GM20431 (cell line): Measurements from ENCODE around the gene DENND10.

Experiments used
- in situ Hi-C: fragments of 300-500 bp; cut with MseI, MboI; formaldehyde crosslinking; loops from one replicate; pipeline ENCODE4 v1.15.0; 2020; ENCODE audit warnings: low sequenced_read_pairs; ENCODE audit not compliant: unreplicated experiment

DENND10 gene, protein sequence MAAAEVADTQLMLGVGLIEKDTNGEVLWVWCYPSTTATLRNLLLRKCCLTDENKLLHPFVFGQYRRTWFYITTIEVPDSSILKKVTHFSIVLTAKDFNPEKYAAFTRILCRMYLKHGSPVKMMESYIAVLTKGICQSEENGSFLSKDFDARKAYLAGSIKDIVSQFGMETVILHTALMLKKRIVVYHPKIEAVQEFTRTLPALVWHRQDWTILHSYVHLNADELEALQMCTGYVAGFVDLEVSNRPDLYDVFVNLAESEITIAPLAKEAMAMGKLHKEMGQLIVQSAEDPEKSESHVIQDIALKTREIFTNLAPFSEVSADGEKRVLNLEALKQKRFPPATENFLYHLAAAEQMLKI

DNA sequence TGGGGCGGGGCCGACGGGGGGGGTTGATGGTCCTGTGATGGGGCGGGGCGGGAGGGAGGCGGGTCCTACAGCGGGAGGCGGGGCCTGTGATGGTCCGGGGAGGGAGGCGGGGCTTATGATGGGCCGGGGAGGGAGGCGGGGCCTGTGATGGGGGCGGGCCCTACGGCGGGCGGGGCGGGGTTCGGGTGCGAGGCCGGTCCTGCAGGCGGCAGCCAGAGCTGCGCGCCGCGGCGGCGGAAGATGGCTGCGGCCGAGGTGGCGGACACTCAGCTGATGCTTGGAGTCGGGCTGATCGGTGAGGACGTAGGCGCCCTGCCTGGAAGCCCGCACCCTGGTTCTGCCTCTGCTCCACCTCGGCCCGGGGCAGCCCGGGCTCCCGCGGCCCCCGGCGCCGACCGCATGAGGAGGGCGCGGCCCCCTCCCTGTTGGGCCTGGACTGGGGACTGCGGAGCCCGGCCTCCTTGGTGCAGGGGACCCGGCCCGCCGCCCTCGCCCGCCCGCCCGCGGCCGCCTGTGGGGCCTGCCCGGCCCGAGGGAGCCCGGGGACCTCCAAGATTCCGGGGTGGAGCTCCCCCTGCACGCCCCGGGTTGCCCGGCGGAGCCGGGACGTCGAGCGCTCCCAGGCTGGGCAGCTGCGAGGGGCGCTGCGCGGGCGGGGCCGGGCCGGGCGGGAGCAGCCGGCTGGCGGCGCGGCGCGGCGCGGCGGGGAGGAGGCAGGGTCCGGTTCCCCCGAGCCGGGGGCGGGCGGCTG, at the start of gene DENND10:
Gene DENND10, plus strand, starts transcription at position 211 of the 751 bp plus-strand sequence. Its CDS starts 30 bp downstream, at position 241.
- in situ Hi-C loops = no loop called here

DNA sequence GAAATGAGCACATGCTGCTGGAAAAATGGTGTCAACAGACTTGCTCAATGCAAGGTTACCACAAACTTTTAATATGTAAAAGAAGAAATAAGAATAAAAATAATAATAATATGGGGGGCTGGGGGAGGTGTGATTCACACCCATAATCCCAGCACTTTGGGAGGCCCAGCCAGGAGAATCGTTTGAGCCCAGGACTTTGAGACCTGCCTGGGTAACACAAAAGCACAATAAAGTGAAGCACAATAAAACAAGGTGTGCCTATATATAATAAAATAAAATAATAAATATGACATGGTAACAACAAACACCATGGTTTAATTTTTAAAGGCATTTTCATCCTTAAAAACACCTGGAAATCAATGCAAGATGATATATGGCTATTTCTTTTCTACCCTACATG, 48.4 kb upstream of the DENND10 start:
- in situ Hi-C loops = no loop called here

DNA sequence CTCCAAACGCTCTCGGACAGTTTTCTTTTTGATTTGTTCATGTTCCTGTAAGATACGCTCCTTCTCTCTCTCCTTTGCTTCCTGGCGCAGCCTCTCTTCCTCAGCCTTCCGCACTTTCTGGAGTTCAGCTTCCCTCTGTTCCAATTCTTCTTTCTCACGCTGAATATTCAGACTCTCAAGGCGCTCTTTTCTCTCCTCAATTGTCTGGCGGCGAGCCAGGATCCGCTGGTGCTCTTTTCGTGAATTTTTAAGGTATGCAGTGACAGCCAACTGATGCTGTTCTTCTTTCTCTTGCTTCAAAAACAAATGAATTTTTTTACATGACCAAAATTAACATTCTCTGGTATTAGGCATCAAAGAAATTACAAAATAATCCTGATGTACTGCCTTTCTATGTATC, 45.9 kb upstream of the DENND10 start:
- in situ Hi-C loops = no loop called here

DNA sequence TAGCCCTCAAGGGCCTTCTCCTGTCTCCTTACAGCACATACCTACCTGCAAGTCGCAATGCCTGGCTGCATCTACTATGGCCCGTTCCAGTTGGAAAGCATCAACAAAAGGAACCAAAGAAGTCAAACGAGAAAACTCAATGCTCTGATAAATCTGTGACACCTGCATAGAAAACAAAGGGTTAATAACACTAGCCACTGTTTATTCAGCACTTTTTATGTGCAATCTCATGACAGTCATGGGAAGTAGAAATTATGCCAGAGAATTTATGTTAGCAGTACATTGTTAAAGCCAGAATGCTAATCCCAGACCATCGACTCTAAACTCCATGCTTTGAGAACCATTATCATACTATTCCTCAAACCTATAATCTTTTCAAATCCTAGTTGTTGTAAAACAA, 44.4 kb upstream of the DENND10 start:
- in situ Hi-C loops = no loop called here

GRCh38 chr10:119060107-119060506, 43.8 kb upstream of the DENND10 start:
- in situ Hi-C loops = no loop called here

- in situ Hi-C loops = no loop called here
These were observed 42.6 kb upstream of the DENND10 start for GRCh38 chr10:119061352-119061751.

GRCh38 chr10:119061926-119062325, 42.0 kb upstream of the DENND10 start:
- in situ Hi-C loops = no loop called here

- in situ Hi-C loops = no loop called here
These were observed 33.3 kb upstream of the DENND10 start for GRCh38 chr10:119070395-119071165.

DNA sequence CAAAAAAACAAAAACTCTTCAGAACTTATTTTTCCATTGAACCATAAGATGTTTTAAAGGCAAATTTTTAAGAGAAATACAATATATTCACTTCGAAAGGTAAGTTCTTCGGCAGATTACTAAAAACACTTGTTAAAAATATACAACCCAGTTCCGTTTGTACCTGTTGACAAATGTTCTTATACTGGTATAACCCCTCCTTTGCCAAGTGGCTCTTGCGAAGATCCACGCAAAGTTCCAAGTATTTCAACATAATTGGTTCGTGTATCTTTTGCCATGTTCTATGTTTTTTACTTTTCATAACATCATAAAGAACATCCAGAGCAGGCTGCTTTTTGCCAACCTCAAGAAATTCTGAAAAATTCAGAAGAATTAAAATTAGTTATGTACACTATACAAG, 30.3 kb upstream of the DENND10 start:
- in situ Hi-C loops = no loop called here

GRCh38 chr10:119078422-119079179, 25.3 kb upstream of the DENND10 start:
- in situ Hi-C loops = no loop called here

GRCh38 chr10:119079599-119080520, 24.1 kb upstream of the DENND10 start:
- in situ Hi-C loops = no loop called here

DNA sequence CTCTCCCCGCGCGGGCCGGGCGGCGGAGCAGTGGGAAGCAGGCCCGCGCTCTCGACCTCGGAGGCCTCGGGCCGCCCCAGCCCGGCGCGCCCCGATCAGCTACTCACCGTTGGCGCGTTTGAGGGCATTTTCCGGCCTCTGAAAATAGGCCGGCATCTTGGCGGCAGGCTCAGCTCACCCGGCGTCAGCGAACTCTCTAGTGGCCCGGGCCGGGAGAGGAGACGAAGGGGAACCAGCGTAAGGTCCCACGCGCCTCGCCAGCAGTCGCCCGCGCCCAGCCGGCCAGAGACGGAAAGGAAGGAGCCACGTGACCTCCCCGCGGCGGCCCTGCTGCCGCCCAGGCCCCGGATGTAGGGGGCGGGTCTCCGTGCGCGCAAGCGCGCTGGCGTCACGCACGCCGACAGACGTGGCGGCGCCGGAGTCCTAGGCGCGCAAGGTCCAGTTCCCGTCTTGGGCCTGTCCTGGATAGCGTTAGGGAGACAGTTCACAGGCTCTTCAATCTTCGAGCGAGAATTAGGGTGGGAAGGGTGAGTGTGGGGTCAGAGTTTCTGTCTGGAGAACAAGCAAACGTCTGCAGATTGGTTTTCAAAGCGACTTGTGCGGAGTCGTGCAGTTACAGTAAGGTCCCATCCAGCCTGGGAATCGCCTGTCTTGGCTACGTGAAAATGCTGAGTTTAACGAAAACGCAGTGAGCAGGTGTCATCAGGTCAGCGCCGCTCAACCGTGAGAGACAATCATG, 23.2 kb upstream of the DENND10 start, which contains the start of gene EIF3A:
Gene EIF3A, minus strand, starts transcription at position 297 of the 739 bp plus-strand sequence. Its CDS starts 141 bp downstream, at position 156.
- in situ Hi-C loops = no loop called here

GRCh38 chr10:119084896-119085295, 19.0 kb upstream of the DENND10 start:
- in situ Hi-C loops = no loop called here

DNA sequence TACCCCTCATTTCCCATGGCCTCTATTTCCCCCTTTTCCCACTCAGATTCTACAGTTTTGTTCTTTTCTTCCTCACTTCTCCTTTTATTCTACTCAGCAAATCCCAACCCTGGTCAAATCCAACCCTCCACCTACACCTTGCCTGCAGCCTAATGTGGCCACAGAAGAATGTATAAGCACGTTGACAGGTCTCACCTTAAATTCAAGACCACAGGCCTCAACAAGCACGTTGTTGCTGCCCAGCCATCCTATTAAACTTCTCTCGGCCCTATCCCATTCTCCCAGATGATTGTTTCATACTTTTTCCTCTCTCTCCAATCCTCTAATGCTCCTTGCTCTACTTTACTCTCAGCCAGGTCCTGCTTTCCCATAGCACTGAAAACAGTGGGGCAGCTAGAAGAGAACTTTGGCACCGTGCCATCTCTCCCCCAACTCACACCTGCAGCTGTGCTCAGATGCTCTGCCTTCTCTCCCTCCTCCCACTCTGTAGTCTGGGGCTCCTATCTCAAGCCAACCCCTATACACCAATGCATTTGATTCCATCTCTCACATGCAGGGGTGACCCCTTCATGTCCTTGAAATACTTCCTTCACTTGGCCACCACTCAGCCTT, 16.5 kb upstream of the DENND10 start:
- in situ Hi-C loops = no loop called here

DNA sequence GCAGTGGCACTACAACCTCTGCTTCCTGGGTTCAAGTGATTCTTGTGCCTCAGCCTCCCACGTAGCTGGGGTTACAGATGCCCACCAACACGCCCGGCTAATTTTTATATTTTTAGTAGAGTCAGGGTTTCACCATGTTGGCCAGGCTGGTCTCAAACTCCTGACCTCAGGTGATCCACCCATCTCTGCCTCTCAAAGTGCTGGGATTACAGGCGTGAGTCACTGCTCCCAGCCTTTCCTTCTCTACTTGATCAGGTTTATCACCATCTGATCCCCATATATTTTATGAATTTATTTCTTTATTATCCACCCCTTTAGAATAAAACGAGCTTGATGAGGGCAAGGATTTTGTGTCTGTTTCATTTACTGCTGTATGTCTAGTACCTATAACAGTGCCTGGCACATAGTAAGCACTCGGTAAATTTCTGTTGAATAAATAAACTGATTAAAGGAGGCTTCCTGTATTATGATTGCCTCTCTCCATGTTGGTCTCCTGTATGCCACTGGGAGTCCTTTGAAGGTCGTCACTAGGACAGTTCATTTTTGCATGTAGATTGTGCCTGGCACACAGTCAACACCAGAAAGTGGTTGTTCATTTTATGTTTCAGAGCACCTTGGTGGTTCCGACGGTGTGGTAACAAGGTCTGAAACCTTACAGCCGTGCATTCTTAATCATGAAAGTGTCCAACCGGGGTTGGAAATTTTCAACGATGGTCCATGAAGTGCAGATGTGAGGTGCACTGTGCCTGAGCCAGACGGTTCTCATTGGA, 13.7 kb upstream of the DENND10 start:
- in situ Hi-C loops = no loop called here

DNA sequence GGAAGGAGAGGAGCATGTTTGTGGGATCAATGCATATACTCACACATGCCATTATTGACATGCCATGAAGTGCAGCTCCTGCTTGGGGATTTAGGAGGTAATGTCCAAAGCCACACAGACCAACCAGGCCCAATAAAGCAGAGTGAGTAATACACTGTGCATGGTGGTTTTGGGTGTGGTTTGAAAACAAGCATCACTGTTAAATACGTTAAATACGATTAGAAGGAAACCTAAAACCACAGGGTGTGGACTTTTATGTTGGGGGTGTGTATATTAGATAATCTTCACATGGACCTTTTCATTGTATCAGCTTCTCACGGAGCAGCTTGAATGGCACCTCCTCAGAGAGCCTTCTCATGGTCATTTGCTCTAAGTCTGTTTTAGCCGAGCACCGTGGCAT, 12.9 kb upstream of the DENND10 start:
- in situ Hi-C loops = no loop called here

DNA sequence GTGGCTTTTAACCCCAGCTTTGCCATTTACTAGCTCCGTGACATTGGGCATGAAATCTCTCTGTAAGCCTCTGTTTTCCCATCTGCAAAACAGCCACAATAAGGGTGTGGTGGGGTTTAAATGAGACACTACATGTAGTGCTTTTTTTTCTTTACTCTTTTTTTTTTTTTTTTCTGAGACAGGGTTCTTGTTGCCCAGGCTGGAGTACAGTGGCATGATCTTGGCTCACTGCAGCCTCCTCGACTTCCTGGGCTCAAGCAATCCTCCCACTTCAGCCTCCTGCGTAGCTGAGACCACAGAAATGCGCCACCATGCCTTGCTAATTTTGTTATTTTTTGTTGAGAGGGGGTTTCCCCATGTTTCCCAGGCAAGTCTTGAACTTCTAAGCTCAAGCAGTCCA, 8.3 kb upstream of the DENND10 start:
- in situ Hi-C loops = no loop called here
